Measurements from ENCODE around the gene PTPRU. TPM values are rescaled to one million over a fixed set of nuclear protein-coding genes. Genes with fewer than 3 reads are reported as not detected.

The PTPRU gene
- total RNA-seq, 1 donor from 2014 or later: 15.3 TPM

- intact Hi-C loops (cut with micrococcal nuclease): loop anchor here (10.0 kb wide), 1 partner anchor 1464 kb away; no protein-coding TSS in a partner anchor
- peaks cover 8% of the 10 kb centered on the region for H3K27me3 ChIP-seq (ENCODE audit: low read depth)
- no peak for TF ChIP-seq CTCF (IDR thresholded peaks at IDR 0.05; ENCODE audit: borderline replicate concordance)
- H3K4me3 ChIP-seq: no peak overlapping the region
- no peaks in the 10 kb centered on the region for H3K9me3 ChIP-seq (replicated peaks)
- no peaks in the 10 kb centered on the region for H3K36me3 ChIP-seq
- DNase-seq: no peak
- peaks cover 22% of the 10 kb centered on the region for H3K4me1 ChIP-seq
- H3K27ac ChIP-seq (replicated peaks): no peak overlapping the region
Measured at GRCh38 chr1:29240986-29241385, 4.7 kb downstream of the PTPRU start.

GRCh38 chr1:29243023-29243870, 6.9 kb downstream of the PTPRU start:
- H3K27ac ChIP-seq (replicated peaks): no peak overlapping the region
- H3K9me3 ChIP-seq (replicated peaks): no peaks in the 10 kb centered on the region
- no peak for DNase-seq
- H3K27me3 ChIP-seq (ENCODE audit: low read depth): peaks cover 8% of the 10 kb centered on the region
- intact Hi-C loops (cut with micrococcal nuclease): loop anchor here (10.0 kb wide), 1 partner anchor 1462 kb away; no protein-coding TSS in a partner anchor
- peaks cover 5% of the 10 kb centered on the region for H3K4me1 ChIP-seq
- no peak overlapping the region for H3K4me3 ChIP-seq
- no peak for TF ChIP-seq CTCF (IDR thresholded peaks at IDR 0.05; ENCODE audit: borderline replicate concordance)
- H3K36me3 ChIP-seq: no peaks in the 10 kb centered on the region

- H3K36me3 ChIP-seq: no peaks in the 10 kb centered on the region
- DNase-seq: no peak
- no peak overlapping the region for H3K4me3 ChIP-seq
- H3K27me3 ChIP-seq (ENCODE audit: low read depth): peaks cover 8% of the 10 kb centered on the region
- no peak overlapping the region for H3K27ac ChIP-seq (replicated peaks)
- intact Hi-C loops (cut with micrococcal nuclease): loop anchor here (10.0 kb wide), 1 partner anchor 1461 kb away; no protein-coding TSS in a partner anchor
- no peak for TF ChIP-seq CTCF (IDR thresholded peaks at IDR 0.05; ENCODE audit: borderline replicate concordance)
- no peaks in the 10 kb centered on the region for H3K9me3 ChIP-seq (replicated peaks)
- H3K4me1 ChIP-seq: no peaks in the 10 kb centered on the region
Measured at GRCh38 chr1:29243871-29244200, 7.5 kb downstream of the PTPRU start.

GRCh38 chr1:29245261-29245660, 8.9 kb downstream of the PTPRU start:
- H3K9me3 ChIP-seq (replicated peaks): no peaks in the 10 kb centered on the region
- no peak overlapping the region for H3K4me3 ChIP-seq
- TF ChIP-seq CTCF (IDR thresholded peaks at IDR 0.05; ENCODE audit: borderline replicate concordance): no peak
- no peaks in the 10 kb centered on the region for H3K36me3 ChIP-seq
- H3K27ac ChIP-seq (replicated peaks): no peak overlapping the region
- H3K4me1 ChIP-seq: no peaks in the 10 kb centered on the region
- no peaks in the 10 kb centered on the region for H3K27me3 ChIP-seq (ENCODE audit: low read depth)
- intact Hi-C loops (cut with micrococcal nuclease): loop anchor here (10.0 kb wide), 1 partner anchor 1460 kb away; no protein-coding TSS in a partner anchor
- no peak for DNase-seq

GRCh38 chr1:29245876-29246275, 9.6 kb downstream of the PTPRU start:
- peak; percentile 46 for TF ChIP-seq CTCF (IDR thresholded peaks at IDR 0.05; ENCODE audit: borderline replicate concordance)
- intact Hi-C loops (cut with micrococcal nuclease): loop anchor here (10.0 kb wide), 1 partner anchor 1459 kb away; no protein-coding TSS in a partner anchor
- H3K9me3 ChIP-seq (replicated peaks): no peaks in the 10 kb centered on the region
- no peaks in the 10 kb centered on the region for H3K4me1 ChIP-seq
- no peaks in the 10 kb centered on the region for H3K27me3 ChIP-seq (ENCODE audit: low read depth)
- no peak overlapping the region for H3K27ac ChIP-seq (replicated peaks)
- no peak for DNase-seq
- H3K36me3 ChIP-seq: no peaks in the 10 kb centered on the region
- H3K4me3 ChIP-seq: no peak overlapping the region
